NCI-H187 (cell line): ENCODE measurements around the gene TMA16.
"Not testable (repeated sequence)": the region's sequence is repeated elsewhere in the genome, so short reads cannot be mapped to it uniquely, and the experiment has no call there.

ENCODE experiments used
- DNase-seq, 2 experiments: peaks; one replicate each; lab custom pipeline; 2025; lab: John Stamatoyannopoulos, UW

Gene TMA16

DNA sequence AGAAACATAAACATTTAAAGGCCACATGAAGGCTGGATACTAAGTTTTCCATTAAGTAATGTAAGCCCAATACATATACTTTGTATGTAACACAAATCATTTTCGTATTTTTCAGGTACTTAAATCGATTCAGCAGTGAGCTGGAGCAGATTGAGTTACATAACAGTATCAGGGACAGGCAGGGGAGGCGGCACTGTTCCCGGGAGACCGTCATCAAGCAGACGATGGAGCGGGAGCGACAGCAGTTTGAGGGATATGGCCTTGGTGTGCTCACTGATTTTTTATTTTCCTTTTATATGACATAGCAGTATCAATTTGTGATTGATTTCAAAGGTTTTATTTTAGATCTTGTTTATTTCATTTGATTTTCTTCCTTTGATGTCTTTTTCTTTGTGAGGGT, 20.7 kb downstream of the TMA16 start:
- DNase-seq: no peak

DNA sequence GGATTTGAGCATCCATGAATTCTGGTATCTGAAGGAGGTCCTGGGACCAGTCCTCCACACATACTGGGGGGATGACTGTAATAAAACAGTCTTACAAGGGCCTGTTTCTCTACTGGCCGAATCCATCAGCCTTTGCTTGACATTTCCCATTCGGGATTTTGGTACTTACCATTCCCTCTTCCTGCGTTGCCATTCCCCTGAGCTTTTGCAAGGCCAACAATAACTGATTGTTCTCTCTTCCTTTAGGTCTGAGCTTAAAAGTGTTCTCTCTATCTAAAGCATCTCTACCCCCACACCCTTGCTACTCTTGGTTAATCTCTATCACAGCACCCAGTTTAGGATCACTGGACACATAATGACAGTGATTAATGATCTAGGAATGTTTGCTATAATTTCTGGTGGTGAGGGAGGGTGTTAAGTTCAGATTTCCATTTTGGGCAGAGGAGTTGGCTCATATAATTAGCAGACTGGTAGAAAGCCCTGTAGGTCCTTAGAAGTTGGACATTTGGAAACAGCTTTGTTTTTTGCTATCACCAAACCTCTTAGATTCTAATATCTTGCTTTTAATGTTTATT, 29.4 kb downstream of the TMA16 start:
- no peak for DNase-seq

DNA sequence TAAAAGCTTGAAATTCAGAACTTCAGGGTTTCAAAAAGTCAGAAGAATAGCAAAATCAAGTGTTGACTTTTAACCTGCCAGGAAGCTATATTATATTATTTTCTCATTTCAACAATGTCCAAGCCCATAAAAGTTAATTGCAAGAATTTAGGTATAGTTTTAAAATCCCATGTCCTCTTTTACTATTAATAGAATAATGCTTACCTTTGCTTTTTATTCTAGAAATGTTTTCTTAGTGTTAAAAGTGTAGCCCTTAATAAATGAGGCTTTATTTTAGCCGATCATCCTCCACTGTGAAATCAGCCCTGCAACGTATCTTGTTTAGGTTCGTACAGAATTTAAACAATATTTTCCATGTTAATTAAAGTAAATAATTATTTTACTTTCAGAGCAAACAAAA, 31.5 kb downstream of the TMA16 start:
- DNase-seq: no peak

- no peak for DNase-seq
These were observed 32.7 kb downstream of the TMA16 start for GRCh38 chr4:163527172-163527571.

DNA sequence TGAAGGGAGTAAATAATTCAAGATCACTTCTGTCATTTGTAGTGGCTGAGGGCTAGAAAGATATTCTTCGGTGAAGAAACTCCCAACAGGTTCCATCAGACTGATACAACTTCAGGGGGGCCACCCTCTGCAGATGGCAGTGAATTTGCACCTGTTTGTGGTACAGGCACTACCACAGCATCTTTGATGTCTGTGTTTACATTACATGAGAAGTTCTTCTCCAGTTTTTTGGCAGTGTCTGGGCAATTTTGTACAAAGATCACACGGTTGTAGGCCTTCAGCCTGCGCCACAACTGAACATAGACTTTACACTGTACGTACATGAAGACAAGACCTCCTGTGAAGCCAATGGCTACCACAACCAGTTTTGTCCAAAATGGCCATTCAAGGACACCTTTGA, 34.2 kb downstream of the TMA16 start:
- DNase-seq: no peak

DNA sequence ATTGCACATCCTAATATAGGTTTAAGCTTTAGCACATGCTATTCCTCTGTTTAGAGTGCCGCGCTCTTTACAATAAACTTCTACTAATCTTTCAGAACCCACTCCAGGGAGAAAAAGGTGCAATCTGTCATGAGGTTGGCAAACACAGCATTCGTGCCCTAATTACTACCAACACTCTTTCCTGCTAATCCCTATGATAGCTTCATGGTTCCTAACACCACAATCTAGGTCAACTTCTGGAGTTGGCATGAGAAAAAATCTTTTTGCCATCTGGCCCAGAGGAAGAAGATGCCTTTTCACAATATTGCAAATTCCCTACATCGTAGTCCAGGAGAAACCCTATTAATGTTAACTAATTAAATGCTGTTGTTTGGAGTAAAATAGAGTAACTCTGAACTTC, 39.6 kb downstream of the TMA16 start:
- no peak for DNase-seq

DNA sequence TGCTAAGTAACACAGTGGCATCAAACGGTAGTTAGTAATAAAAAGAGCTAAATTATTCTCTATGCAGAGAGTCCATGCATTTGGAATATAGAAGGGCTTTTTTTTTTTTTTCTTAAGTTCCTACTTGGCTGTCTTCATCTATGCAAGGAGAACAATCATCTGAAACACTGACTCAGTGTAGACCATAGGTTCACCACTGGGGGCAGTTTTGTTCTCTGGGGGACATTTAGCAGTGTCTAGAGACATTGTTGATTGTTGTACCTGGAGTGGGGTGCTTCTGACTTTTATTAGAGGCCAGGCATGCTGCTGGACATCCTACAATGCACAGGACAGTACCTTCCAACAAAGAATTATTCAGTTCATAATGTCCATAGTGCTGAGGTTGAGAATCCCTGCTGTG, 41.2 kb downstream of the TMA16 start:
- DNase-seq: no peak

DNA sequence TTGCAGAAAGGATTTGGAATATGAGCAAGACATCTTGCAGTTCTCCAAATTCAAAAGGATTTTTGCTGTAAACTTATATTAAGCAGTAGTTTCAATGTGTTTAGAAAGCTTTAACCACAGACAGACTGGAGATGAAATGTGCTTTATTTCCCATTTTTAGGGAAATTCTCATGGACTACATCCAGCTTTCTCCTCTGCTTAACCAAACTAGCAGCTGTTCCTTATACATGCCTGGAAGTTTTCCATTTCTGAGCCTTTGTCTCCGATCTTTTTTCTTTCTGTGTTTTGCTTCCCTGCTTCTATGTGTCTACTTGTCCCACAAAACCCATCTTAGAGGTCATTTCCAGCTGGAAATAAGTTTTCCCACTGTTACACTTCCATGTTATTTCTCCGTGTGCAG, 41.6 kb downstream of the TMA16 start:
- DNase-seq: no peak

DNA sequence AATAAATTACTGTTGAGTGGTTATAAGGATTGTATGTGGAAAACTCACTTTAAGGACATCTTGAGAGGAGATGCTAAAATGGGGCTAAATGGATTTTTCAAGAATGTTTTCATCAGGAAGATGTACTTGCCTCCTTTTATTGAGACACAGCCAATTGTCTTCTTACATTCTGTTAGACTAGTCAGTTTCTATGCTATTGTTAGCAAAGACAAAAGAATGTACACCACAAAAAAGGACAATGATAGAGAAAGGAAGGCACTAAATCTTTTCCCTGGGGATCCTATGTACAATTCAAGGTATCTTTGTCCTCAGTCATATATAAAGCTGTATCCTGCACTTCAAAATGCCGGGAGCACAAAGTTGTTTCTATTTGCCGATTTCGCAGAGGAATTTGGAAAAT, 42.6 kb downstream of the TMA16 start:
- no peak for DNase-seq

DNA sequence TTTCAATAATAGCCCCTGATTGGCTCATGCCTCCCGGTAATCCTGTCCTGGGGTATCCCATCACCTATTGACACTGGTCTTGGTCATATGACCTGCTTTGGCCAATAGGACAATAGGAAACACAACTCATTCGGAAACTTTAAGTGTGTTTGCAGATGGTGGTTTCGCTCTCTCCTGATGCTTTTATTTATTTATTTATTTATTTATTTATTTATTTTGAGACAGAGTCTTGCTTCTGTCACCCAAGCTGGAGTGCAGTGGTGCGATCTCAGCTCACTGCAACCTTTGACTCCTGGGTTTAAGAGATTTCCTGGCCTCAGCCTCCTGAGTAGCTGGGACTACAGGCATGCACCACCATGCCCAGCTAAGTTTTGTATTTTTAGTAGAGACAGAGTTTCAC, 44.3 kb downstream of the TMA16 start:
- not testable (repeated sequence) for DNase-seq

GRCh38 chr4:163540448-163540847, 46.0 kb downstream of the TMA16 start:
- DNase-seq: no peak

- no peak for DNase-seq
These were observed 46.5 kb downstream of the TMA16 start for GRCh38 chr4:163540977-163541376.

DNA sequence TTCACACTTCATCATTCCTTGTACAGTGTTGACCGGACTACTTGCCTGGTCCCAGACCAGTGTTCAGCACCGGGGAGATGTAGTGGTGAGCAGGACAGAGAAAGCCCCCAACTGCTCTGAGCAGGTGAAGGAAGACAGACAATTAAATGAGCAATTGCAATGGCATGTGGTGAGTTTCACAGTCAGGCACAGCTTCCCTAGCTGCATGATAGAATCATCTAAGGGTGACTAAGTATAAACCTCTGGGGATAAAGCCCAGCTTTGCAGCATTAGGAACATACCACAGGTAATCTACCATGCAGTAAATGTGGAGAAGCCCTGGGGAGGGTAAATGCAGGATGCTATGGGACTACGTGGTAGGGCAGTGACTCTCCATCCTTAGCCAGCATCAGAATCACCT, 47.8 kb downstream of the TMA16 start:
- no peak for DNase-seq

DNA sequence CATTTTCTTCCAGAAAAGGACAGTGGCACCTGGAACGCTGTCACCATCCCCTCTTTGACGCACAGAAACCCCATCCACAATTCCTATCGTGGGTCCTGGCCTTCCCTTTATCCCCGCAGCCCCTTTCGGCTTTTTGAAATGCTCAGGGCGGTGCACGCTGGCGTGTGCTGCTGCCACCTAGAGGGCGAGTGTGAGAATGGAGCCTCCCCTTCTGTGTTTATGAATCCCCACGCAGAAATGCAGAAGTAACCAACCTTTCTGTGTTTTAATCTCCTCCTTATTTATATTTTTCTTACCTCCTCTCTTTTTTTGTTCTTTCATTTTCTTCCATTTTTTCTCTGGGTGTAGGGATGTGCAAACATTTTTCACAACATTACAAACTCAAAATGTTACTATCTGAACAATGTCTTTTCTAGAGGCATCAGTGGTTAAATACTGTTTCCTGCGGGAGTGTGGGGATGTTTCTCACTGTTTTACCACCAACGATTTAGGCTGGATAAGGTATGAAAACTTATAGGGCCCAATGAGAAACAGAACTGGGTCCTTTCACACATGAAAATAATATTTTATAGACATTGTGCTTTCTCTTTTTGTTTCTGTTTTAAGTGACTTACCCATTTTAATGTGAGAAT, 50.0 kb downstream of the TMA16 start:
- no peak for DNase-seq

DNA sequence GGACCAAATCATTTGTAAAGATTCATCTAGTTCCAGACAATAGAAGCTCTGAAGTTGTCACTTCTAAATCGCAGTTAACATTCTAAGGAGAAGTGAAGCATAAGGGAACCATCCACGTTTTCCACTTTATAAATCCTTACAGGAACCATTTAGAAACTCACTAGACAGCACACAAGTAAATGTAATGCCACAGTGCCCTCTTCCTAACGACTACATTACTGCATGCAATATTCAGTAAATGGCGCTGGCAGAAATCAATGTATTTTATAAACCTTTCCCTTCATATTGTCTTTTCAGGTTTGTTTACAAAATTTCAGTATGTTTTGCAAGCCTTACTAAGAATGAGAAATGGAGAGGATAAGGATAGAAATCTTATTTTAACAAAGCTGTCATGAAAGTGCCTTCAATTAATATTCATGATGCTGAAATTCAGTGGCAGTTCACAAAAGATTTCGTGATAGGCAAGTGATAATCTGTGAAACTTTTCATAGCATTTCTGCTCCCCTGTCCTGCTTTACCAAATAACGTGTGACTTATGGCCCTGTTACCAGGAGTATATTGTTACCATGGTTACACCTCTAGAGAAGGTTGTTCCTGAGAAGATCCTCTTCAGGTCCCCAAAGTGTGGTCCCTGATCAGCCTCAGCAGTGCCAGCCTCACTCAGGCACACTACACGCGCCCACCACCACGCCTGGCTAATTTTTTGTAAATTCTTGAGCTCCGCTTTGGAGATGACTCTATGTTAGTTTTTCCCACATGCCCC, 54.2 kb downstream of the TMA16 start:
- DNase-seq: no peak

DNA sequence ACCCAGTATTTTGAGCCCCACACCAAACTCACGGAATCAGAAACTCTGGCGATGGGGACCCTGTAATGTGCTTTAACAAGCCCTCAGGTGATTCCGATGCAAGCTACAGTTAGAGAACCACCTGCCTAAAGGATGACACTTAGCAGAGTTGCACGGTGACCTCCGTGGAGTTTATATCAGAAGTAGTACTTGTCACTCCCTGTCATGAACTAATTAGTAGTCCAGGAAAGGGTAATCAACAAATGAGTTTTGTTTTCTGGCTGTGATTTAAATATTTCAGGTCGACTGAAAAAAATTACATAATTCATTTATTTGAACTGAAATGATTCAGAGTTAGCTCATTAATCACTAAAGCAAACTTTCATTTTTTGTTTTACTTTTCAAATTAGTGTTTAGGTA, 56.4 kb downstream of the TMA16 start:
- DNase-seq: no peak

DNA sequence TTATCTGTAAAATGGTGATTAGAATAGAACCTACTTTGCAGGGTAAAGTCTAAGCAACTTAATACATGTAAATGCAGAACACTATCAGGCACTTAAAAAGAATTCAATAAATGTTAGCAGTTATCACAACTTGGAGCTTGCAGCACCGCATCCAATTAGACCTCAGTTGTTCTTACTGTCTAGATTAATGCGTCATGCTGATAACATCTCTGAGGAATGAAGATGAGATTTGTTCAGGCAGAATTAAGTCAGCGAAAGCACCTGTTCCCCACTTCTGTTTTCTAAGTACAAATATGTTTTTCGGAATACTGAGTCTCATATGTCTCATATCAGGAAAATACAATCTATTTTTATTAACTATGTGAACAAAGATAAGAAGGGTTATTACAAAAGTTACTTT, 58.7 kb downstream of the TMA16 start:
- no peak for DNase-seq

- DNase-seq: no peak
These were observed 60.5 kb downstream of the TMA16 start for GRCh38 chr4:163554870-163555465.

- DNase-seq: no peak
These were observed 61.7 kb downstream of the TMA16 start for GRCh38 chr4:163556177-163556576.

DNA sequence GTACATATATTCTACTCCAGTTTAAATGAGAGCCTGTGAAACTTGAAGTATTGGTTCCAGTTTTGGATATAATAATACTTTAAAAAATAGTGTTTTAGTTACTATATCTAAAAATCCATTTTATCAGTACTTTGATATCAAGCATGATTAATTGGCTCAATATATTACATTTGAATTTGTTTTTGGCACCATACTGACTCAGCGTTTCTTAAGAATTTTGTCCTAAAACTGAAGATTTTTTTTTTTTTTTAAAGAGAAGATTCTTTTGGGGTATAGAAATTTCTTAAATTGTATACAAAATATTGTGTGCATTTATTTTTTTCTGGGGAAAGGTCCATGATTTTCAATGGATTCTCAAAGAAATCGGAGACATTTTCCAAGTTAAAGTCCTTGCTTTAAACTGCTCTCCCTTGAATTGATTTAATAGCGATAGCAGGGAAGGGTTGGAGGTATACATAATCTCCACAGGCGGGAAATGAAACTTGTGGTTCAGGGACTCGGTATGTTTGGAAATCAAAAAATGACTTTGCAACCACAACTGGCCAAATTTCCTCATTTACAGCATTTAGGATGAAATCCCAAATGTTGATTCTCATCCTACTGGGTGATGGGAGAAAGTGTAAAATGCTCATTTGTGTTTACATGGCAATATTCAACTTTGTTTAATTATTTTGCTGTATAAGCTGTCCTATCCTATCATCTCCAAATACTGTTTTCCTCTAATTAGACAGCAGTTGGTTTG, 62.3 kb downstream of the TMA16 start:
- DNase-seq: no peak

- DNase-seq: no peak
These were observed 64.1 kb downstream of the TMA16 start for GRCh38 chr4:163558539-163559044.

DNA sequence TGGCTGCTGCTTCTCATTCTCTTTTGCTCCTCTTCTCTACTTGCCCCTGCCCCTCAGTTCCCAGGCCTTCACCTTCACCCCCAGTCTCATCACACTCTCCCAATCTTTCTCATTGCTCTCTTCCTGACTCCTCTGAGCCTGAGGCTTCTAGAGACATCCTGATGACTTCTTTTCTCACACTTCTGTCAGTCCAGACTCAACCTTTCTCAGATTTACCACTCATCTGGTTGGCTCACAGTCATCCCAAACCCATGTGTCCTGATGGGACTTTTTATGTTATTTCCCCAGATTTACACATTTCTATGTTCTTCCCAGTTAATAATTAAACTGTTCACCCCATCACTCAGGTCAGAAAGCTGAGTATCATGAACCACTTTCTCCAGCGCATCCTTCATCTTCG, 68.0 kb downstream of the TMA16 start:
- no peak for DNase-seq
